Hematopoietic multipotent progenitor cell treated with erythropoietin and hydrocortisone succinate and interleukin-3 and kit ligand, for 4 days (in vitro differentiated cells): ENCODE results near the gene EIF1B.
"Not testable (repeated sequence)": the region's sequence is repeated elsewhere in the genome, so short reads cannot be mapped to it uniquely, and the experiment has no call there.

Source experiments
- DNase-seq: peaks from one replicate; pipeline ENCODE4 v3.0.0-alpha.2; 2015

The EIF1B gene

GRCh38 chr3:40309418-40309924 lies at the start of gene EIF1B:
Gene EIF1B (plus strand): TSS chr3:40309707. CDS start chr3:40309942, 235 bp downstream.
- DNase-seq, result peak; percentile 99

GRCh38 chr3:40262331-40262730 lies 47.2 kb upstream of the EIF1B start:
- DNase-seq, result no peak

- no peak for DNase-seq
These were observed 45.1 kb upstream of the EIF1B start for GRCh38 chr3:40264451-40264850.

- DNase-seq, result no peak
These were observed 44.3 kb upstream of the EIF1B start for GRCh38 chr3:40265181-40265580.

GRCh38 chr3:40267937-40268724 lies 41.4 kb upstream of the EIF1B start:
- peak; percentile 60 for DNase-seq

- no peak for DNase-seq
These were observed 40.5 kb upstream of the EIF1B start for GRCh38 chr3:40268802-40269524.

- peak; percentile 81 for DNase-seq
These were observed 30.7 kb upstream of the EIF1B start for GRCh38 chr3:40278791-40279190.

GRCh38 chr3:40281995-40282394 lies 27.5 kb upstream of the EIF1B start:
- no peak for DNase-seq

- not testable (repeated sequence) for DNase-seq
These were observed 26.4 kb upstream of the EIF1B start for GRCh38 chr3:40283057-40283456.

- DNase-seq, result no peak
These were observed 22.3 kb upstream of the EIF1B start for GRCh38 chr3:40287248-40287647.

GRCh38 chr3:40290396-40290795 lies 19.1 kb upstream of the EIF1B start:
- DNase-seq, result no peak

- no peak for DNase-seq
These were observed 18.0 kb upstream of the EIF1B start for GRCh38 chr3:40291471-40291870.

- no peak for DNase-seq
These were observed 16.7 kb upstream of the EIF1B start for GRCh38 chr3:40292637-40293349.

GRCh38 chr3:40294434-40294833 lies 15.1 kb upstream of the EIF1B start:
- no peak for DNase-seq

GRCh38 chr3:40298075-40298474 lies 11.4 kb upstream of the EIF1B start:
- no peak for DNase-seq

GRCh38 chr3:40299130-40299720 lies 10.3 kb upstream of the EIF1B start:
- DNase-seq, result peak; percentile 17

GRCh38 chr3:40299721-40300335 lies 9.7 kb upstream of the EIF1B start:
- DNase-seq, result peak; percentile 83

- no peak for DNase-seq
These were observed 6.7 kb upstream of the EIF1B start for GRCh38 chr3:40302784-40303183.

GRCh38 chr3:40304352-40304751 lies 5.2 kb upstream of the EIF1B start:
- no peak for DNase-seq

- no peak for DNase-seq
These were observed 3.2 kb upstream of the EIF1B start for GRCh38 chr3:40306336-40306735.

- DNase-seq, result no peak
These were observed 2.3 kb upstream of the EIF1B start for GRCh38 chr3:40307176-40307575.

- DNase-seq, result no peak
These were observed 636 bp upstream of the EIF1B start for GRCh38 chr3:40308725-40309417.
